ENCODE results near the gene ATP9B.

ATP9B gene, protein sequence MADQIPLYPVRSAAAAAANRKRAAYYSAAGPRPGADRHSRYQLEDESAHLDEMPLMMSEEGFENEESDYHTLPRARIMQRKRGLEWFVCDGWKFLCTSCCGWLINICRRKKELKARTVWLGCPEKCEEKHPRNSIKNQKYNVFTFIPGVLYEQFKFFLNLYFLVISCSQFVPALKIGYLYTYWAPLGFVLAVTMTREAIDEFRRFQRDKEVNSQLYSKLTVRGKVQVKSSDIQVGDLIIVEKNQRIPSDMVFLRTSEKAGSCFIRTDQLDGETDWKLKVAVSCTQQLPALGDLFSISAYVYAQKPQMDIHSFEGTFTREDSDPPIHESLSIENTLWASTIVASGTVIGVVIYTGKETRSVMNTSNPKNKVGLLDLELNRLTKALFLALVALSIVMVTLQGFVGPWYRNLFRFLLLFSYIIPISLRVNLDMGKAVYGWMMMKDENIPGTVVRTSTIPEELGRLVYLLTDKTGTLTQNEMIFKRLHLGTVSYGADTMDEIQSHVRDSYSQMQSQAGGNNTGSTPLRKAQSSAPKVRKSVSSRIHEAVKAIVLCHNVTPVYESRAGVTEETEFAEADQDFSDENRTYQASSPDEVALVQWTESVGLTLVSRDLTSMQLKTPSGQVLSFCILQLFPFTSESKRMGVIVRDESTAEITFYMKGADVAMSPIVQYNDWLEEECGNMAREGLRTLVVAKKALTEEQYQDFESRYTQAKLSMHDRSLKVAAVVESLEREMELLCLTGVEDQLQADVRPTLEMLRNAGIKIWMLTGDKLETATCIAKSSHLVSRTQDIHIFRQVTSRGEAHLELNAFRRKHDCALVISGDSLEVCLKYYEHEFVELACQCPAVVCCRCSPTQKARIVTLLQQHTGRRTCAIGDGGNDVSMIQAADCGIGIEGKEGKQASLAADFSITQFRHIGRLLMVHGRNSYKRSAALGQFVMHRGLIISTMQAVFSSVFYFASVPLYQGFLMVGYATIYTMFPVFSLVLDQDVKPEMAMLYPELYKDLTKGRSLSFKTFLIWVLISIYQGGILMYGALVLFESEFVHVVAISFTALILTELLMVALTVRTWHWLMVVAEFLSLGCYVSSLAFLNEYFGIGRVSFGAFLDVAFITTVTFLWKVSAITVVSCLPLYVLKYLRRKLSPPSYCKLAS

DNA sequence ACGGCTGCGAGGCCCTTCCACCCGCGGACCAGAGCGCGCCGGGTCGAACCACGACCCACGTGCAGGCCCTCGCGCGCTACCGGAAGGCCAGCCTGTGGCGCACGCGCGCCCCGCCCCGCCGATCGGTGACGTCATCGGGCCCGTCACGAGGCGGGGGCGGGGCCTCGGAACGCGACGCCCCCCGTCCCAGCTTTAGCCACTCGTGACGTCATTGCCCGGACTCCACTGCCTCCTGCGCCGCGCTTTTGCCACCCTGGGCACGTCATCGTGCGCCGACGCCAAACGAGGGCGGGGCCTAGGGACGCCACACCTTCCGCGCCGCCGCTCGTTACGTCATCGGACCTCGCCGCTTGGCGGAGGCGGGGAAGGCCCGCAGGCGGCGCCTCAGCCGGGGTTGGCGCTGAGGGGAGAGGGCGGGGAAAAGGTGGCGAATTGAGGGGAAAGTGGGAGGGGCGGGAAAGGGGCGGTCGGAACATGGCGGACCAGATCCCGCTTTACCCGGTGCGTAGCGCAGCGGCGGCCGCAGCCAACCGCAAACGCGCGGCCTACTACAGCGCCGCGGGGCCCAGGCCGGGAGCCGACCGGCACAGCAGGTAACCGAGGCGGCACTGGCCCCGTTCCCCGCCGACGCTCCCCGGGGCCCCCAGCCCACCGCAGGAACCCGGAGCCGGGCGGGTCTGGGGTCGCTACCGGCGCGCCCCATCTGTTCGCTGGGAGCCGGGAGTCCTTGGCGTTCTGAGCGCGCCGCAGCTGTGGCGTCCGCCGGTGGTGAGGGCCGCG lies at the start of gene ATP9B:
ATP9B (plus strand) TSS at position 458 of the 780 bp plus-strand sequence; CDS start at position 475, 17 bp downstream.
- peak; percentile 98 for DNase-seq (ENCODE audit: low read depth)

DNA sequence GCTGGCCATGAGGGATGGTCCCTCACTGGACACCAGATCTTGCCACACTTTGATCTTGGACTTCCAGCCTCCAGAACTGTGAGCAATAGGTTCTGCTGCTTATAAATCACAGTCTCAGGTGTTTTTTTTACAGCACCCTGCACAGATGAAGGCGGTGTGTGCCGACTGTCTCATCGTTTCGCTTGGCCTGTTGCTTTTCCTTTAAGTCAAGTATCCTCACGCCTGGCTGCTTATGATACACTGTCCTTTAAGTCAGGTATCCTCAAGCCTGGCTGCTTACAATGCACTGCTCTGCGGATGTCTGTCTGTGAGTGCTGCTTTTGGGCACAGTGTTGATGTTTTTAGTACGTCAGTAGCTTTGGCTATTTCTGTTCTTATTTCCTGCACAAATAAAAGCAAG lies 49.3 kb upstream of the ATP9B start:
- DNase-seq (ENCODE audit: low read depth) = no peak

DNA sequence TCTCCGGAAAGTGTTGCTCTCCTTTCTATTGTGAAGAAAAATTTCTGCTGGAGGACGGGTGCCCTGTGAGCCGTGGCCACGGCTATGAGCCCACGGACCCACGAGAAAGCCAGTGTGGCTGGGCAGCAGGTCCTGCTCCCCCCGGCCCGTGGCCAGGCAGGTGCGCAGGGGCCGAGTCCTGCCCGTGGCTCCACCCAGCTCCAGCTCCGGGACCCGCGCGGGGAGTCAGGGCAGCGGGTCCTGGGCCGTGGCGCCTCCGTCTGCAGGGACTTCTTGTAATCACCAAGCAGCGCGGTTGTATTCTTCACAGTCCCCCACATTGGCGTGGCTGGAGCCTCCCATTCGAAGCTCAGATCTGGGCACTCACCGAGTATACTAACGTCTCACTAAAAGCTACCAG lies 46.6 kb upstream of the ATP9B start:
- DNase-seq (ENCODE audit: low read depth) = no peak

DNA sequence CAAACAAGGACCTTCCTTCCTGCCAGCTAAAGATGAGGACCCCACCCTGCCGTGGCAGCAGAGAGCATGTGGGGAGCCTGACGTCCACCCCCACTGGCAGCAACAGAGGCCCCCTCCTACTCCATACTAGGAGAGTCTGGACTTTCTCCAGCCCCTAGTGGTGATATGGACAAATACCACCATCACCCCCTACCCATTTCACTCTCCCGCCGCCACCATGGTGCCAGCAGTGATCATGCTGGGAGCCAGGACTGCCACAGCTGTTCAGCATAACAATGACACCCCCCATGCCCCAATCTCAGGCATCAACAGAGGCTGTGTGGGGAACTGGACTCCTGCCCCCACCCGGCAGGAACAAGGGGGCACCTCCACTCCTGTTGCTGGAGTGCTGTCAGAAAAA lies 42.7 kb upstream of the ATP9B start:
- DNase-seq (ENCODE audit: low read depth) = no peak

DNA sequence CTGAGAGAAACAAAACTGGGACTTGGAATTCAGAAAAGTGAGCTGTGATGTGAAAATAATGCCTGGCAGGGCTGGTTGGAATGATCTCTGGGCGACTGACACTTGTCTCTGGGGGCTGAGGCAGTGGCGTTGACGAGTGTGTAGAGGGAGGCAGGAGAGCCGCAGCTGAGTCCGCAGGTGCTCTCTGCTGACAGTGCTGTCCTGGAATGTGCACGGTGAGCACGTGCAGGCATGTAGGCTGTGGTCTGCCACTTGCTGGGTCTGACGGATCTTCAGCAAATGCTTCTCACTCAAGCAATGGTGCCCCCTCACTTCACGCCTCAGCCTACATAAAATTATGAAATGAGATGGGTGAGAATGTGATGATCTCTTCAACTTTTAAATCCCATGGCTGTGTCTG lies 38.5 kb upstream of the ATP9B start:
- no peak for DNase-seq (ENCODE audit: low read depth)

DNA sequence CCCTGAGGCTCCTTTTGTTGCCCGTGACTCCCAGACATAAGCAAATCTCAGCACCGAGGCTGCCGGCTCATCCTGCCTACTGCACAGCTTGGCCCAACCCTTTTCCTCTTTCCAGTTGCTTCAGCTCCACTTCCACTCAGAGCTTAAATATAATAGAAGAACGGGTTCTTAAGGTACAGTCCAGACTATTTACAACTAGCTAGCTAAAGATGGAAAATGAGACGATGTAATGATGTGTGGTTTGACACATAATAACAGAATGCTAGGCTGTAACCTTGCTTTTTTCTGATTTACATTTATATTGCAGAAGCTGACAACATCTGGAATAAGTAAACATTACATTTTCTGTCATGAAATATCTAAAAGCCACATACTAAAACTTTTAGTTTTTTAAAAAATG lies 26.9 kb upstream of the ATP9B start:
- DNase-seq (ENCODE audit: low read depth) = no peak

DNA sequence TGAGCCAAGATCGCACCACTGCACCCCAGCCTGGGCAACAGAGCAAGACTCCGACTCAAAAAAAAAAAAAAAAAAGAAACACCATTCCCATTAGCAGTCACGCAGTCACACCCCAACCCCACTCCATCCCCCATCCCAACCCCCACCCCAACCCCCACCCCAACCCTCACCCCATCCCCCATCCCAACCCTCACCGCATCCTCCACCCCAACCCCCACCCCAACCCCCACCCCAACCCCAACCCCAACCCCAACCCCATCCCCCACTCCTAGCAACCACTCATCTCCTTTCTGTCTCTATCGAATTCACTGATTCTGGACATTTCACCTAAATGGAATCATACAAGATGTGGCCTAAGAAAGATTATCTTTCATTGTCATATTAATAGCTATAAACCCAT lies 25.9 kb upstream of the ATP9B start:
- no peak for DNase-seq (ENCODE audit: low read depth)

DNA sequence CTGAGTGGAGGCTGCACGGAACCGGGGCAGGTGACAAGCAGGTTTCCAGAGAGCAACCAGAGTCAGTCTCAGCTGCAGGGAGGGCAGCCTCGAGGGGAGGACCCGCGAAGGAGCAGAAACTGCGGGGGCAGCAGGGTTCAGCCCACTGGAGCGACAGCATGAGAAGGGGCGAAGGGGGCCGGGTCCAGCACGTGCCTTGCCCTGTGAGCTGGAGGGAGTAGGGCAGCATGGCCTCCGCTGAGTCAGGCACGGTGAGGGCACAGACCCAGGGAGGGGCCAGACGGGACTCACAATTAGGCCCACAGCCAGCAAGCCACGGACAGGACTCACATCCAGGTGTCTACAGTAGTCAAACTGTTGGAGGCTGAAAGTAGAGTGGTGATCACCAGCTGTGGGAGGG lies 22.7 kb upstream of the ATP9B start:
- DNase-seq (ENCODE audit: low read depth) = no peak

DNA sequence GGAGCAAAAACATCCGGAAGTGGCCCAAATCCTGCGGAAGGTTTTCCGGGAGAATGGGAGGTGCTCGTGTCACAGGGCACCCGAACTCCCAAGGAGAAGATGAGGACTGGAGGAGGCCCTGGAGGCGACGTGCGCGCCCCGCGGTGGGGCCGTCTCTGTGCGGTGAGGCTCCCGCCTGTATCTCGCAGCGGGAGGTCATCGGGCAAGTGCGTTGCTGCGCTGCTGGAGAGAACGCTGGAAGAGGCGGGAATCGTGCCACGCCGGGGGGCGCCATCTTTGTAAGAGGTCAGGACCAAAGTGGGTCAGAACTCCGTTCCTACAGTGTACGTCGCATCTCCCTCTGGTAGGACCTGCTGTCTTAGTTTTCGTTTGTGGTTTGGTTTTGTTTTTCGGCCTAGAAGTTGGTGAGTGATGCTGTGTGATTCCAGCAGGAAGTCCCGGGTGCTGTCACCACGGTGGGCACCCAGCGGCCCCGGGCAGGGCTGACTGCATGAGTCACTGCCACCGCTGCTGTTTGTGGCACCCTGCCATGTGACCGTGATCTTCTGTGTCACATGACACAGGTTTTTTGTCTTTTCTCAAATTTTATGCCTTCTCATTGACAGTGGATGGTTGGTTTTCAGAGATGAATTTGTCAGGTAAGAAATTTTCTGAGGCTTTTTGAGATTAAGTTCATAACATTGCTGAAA lies 21.5 kb upstream of the ATP9B start:
- no peak for DNase-seq (ENCODE audit: low read depth)

DNA sequence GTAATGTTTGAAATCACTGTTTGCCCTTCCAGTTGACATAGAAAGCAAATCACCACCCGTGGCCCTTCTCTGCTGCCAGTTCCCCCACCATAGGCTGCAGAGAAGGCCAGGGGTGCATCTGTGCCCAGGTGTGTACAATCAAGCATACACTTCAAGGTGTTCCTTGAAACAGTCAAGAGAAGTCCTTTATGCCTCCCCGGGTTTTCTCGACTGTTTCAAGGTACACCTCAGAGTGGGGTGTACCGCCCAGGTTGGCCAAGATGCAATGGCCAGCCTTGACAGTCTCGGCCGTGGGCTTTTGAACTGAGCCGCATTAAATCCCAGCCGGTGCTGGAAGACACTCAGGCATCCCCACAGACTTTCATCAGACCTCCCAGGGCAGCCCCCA lies 21.0 kb upstream of the ATP9B start:
- DNase-seq (ENCODE audit: low read depth) = no peak

DNA sequence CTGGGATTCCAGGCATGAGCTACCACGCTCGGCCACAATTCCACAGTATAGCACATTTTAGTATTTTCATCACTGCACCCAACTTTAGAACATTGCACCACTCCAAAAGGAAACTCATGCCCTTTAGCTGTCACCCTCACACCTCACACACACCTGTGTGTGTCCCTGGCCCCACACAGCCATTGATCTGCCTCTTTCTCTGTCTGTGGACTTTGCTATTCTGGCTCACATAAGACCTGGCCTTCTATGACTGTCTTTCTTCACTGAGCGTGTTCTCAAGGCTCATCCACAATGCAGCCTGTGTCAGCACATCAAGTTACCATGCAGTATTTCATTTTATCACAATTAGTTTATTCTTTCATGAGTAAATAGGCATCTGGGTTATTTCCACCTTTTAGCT lies 19.7 kb upstream of the ATP9B start:
- no peak for DNase-seq (ENCODE audit: low read depth)

DNA sequence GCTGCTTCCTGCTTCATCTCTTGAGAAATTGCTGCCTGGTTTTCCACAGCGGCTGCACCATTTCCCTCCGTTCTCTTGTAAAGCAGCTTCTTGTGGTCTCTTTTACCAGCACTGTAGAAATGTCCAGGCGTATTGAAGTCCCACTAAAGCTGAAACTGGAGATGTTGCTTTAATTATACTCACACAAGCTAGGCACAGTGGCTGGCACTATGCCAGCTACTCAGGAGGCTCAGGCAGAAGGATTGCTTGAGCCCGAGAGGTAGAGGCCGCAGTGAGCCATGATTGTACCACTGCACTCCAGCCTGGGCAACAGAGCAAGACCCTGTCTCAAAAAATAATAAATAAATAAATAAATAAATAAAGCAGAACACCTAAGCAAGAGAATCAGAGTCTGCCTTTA lies 19.2 kb upstream of the ATP9B start:
- DNase-seq (ENCODE audit: low read depth) = no peak

DNA sequence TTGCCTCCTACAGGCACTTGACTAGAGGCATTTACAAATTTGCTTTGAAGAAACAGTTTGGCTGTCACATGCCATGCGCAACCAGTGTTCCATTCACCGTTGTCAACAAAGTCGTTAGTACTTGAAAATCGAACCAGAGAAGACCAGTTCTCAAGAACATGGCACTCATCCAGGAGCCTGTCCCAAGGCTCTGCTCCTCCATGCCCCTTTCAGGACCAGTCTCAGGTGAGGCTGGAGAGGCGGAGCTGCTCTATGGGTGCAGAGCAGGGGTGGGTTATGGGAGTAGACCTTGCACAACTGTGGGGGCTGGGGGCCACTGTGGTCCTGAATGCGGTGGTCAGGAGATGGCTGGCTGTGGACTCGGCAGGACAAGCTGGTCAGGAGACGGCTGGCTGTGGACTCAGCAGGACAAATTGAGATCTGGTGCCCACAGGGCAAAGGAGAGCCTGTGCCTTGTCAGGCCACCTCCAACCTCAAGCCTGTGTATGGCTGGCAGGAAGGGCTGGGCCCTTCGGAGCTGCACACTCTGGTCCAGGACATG lies 12.3 kb upstream of the ATP9B start:
- no peak for DNase-seq (ENCODE audit: low read depth)

DNA sequence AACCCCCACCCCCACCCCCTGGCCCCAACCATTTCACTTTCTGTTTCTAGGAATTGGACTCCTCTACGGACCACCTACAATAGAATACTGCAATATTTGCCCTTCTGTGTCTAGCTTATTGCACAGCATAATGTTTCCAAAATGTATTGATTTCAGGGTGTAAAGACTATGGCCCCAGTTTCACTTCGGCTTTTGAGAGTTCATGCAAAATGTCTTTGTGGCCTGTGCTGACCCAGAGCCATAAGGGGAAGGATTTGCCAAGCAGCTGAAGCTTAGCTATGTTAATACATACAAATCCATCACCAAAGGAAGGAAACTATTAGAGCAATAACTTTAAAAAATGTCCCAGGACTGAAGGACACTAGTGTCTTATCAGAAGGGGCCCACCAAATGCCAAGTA lies 11.2 kb upstream of the ATP9B start:
- DNase-seq (ENCODE audit: low read depth) = no peak

DNA sequence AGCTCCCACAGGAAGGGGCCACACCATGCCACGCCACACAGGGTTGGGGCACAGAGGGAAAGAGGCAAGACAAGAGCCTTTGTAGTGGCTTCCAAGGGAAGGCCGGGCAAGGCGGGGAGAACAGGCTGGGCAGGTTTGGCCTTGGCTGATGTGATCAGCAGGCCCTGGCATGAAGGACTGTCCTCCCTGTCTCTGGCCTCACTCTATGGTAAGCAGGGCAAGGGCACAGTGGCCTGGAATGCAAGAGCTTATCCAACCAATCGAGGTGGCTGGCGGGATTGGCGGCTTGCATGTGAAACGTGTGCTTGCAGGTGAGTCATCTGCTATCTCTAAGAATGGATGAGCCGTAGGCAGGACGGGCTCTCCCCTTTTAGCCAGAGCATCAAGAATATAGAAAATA lies 6.4 kb upstream of the ATP9B start:
- no peak for DNase-seq (ENCODE audit: low read depth)

DNA sequence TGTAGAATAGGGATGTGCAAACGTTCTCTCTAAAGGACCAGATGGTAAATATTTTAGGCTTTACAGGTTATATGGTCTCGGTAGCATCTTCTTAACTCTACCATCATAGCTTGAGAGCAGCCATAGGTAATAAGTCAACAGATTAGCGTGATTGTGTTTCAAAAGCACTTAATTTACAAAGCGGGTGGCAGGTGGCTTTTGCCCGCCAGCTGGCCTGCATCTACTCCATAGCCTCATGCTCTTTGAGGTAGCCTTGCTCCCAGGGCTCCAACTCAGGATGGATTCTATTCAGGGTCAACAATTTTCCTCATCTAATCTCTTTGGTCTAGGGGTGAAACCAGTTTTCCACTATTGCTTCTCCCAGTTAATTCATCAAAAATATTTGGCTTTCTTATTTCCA lies 5.0 kb upstream of the ATP9B start:
- no peak for DNase-seq (ENCODE audit: low read depth)

DNA sequence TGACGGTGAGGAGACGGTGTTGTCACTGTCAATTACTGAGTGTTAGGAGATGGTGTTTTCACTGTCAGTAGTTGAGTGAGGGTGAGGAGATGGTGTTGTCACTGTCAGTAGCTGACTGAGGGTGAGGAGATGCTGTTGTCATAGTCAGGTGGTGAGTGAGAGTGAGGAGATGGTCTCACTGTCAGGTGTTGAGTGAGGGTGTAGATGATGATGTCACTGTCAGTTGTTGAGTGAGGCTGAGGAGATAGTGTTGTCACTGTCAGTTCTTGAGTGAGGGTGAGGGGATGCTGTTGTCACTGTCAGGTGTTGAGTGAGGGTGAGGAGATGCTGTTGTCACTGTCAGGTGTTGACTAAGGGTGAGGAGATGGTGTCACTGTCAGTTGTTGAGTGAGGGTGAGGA lies 3.4 kb upstream of the ATP9B start:
- DNase-seq (ENCODE audit: low read depth) = no peak

DNA sequence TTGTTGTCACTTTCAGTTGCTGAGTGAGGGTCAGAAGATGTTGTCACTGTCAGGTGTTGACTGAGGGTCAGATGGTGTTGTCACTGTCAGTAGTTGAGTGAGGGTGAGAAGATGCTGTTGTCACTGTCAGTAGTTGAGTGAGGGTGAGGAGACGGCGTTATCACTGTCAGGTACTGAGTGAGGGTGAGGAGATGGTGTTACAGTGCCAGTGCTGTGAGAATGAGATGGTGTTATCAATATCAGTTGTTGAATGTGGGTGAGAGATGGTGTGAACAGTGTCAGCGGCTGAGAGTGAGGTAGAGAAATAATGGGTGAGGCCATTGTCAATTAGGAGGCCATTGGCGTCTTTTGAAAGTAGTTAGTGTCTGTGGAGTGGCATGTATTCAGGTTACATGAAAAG lies 1.6 kb upstream of the ATP9B start:
- DNase-seq (ENCODE audit: low read depth) = no peak

DNA sequence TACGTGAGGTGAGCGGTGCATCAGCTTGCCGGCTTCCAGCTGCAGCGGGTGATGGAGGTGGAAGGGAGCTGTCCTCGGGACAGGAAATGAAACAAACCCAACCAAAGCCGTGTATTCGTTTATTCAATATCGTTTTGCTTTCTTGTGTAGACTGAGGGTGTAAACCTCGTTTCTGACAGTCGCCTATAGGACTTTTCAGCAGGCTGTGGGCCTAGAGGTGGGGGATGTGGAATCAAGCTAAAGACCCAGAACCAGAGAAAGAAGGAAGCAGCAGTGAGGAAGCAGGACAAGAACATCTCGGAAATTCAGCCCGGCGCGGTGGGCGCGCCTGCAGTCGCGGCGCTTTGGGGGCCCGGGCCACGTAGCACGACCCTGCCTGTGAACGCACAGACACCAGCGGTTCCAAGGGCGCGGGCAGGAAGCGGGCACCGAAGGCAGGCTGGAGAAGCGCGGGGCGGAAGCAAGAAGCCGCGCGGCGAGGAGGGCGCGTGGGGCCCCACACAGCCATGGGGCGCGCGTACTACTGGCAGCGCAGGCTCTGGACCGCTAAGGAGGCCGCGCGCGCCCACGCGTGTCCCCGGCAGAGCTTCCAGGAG lies 755 bp upstream of the ATP9B start:
- no peak for DNase-seq (ENCODE audit: low read depth)

DNA sequence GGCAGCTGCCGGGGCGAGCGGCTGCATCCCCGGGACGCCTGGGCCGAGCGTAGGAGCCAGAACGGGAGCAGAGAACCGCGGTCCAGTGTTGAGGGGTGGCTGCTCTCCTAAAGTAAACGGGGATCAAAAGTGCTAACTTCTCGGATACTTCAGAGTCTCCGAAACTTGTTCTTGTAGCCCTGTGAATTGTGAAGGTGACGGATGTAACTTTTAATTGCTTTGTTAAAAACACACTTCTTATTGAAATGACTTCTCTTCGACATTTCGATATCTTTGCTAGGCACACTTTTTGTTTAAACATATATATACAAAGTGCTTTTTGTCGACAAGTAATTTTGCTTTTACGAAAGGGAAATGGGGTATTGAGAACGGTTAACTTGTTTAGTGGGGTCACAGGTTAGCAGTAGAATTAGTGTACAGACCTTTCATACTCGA lies 540 bp downstream of the ATP9B start:
- no peak for DNase-seq (ENCODE audit: low read depth)

DNA sequence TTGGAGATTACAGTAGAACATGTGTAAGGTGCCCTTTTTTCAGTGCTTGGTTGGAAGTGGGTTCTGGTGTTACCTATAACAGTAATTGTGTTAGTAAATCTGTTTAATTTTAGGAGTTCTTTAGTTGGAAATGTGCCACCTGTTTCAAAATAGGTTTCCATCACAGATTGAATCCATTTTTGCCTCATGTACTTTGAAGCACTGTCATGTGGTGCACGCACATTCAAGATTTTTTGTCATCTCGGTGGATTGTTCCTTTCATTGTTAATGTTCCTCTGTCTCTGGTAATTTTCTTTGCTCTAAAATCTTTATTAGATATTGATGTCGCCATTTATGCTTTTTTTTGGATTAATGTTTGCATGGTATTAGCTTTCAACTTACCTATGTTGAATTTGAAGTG lies 1.3 kb downstream of the ATP9B start:
- no peak for DNase-seq (ENCODE audit: low read depth)
